ENCODE data around the gene CMKLR1. TPM values are rescaled to one million over a fixed set of nuclear protein-coding genes. Genes with fewer than 3 reads are reported as not detected.

Gene CMKLR1
- polyA plus RNA-seq, 1 of the 3 experiments (the other 2 are of a cell fraction): 0.15 TPM

DNA sequence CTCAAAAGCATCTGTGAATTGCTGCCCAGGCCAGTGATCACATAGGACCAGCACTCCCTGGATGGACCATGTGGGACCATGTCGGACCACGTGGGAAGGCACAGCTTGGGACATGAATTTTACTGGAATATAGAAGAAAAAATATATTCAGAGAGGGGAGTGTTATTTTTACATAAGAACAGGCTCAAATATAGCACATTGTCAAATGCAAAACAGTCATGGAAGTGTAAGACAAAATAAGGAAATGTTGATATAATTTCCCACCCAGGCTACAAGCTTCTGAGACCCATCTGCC, 68.3 kb downstream of the CMKLR1 start:
- Histone ChIP-seq H3K36me3 (replicated peaks in 1 of 2; ENCODE audit: control insufficient read depth in 1 of 2, insufficient read depth in 2 of 2, low read length in 1 of 2) (no peaks in the 10 kb centered on the region), H3K9me3 (no peaks in the 10 kb centered on the region), H3K79me2 (ENCODE audit: insufficient read depth) (no peaks in the 10 kb centered on the region), H4K20me1 (ENCODE audit: insufficient read depth) (no peaks in the 10 kb centered on the region), H2AFZ (ENCODE audit: low read depth) (no peak overlapping the region), H3K4me1 (ENCODE audit: control insufficient read depth in 1 of 2, insufficient read depth in 2 of 2, low read depth in 1 of 2, low read length in 1 of 2) (peaks cover 0 to 48% of the 10 kb centered on the region in 2 experiments; a peak in 3 of 4 replicates), H3K9me2 (no peaks in the 10 kb centered on the region), H3K4me3 (ENCODE audit: low read depth in 2 of 2, low read length in 1 of 2) (no peak overlapping the region), H3F3A (replicated peaks; ENCODE audit: insufficient read depth) (no peaks in the 10 kb centered on the region), H3K4me2 (no peak overlapping the region), H3K9ac (no peak overlapping the region), H3K27ac (ENCODE audit: low read depth in 2 of 2, low read length in 1 of 2) (peak overlapping the region in 1 of 2 experiments; percentile 94; a peak in 2 of 4 replicates), H3K27me3 (ENCODE audit: insufficient read depth) (no peaks in the 10 kb centered on the region)
- CTCF ChIA-PET: interaction anchor here (0.6 to 1.6 kb wide), 7 partner anchors 9 to 280 kb away, joined by 3 to 4 read pairs (median 3); no protein-coding TSS in a partner anchor
- no peak for DNase-seq
- TF ChIP-seq MXI1 (IDR thresholded peaks at IDR 0.05; ENCODE audit: low read depth, low read length): no peak
- no peak for TF ChIP-seq SMC3 (IDR thresholded peaks at IDR 0.05; ENCODE audit: low read depth, low read length)
- no peak for TF ChIP-seq TCF12 (IDR thresholded peaks at IDR 0.05)
- TF ChIP-seq FOXM1 (IDR thresholded peaks at IDR 0.05; ENCODE audit: low read depth): no peak
- no peak for TF ChIP-seq EZH2phosphoT487 (IDR thresholded peaks at IDR 0.05; ENCODE audit: borderline replicate concordance, low read depth)
- TF ChIP-seq TAF1 (IDR thresholded peaks at IDR 0.05; ENCODE audit: borderline replicate concordance, low read depth, low read length): no peak
- no peak for TF ChIP-seq CHD2 (IDR thresholded peaks at IDR 0.05; ENCODE audit: low read length, partially characterized antibody)
- TF ChIP-seq, protein P1, sequence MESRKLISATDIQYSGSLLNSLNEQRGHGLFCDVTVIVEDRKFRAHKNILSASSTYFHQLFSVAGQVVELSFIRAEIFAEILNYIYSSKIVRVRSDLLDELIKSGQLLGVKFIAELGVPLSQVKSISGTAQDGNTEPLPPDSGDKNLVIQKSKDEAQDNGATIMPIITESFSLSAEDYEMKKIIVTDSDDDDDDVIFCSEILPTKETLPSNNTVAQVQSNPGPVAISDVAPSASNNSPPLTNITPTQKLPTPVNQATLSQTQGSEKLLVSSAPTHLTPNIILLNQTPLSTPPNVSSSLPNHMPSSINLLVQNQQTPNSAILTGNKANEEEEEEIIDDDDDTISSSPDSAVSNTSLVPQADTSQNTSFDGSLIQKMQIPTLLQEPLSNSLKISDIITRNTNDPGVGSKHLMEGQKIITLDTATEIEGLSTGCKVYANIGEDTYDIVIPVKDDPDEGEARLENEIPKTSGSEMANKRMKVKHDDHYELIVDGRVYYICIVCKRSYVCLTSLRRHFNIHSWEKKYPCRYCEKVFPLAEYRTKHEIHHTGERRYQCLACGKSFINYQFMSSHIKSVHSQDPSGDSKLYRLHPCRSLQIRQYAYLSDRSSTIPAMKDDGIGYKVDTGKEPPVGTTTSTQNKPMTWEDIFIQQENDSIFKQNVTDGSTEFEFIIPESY (IDR thresholded peaks at IDR 0.05; ENCODE audit: borderline replicate concordance, low read depth): no peak
- TF ChIP-seq, protein P2, sequence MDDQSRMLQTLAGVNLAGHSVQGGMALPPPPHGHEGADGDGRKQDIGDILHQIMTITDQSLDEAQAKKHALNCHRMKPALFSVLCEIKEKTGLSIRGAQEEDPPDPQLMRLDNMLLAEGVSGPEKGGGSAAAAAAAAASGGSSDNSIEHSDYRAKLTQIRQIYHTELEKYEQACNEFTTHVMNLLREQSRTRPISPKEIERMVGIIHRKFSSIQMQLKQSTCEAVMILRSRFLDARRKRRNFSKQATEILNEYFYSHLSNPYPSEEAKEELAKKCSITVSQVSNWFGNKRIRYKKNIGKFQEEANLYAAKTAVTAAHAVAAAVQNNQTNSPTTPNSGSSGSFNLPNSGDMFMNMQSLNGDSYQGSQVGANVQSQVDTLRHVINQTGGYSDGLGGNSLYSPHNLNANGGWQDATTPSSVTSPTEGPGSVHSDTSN (IDR thresholded peaks at IDR 0.05): no peak
- TF ChIP-seq SIN3A (IDR thresholded peaks at IDR 0.05; ENCODE audit: borderline replicate concordance, low read depth, low read length): no peak
- POLR2A ChIA-PET: no interaction called here
- WGBS (ENCODE audit: low lambda C conversion rate): 7% methylated on average over 2 of the region's 2 CpGs

DNA sequence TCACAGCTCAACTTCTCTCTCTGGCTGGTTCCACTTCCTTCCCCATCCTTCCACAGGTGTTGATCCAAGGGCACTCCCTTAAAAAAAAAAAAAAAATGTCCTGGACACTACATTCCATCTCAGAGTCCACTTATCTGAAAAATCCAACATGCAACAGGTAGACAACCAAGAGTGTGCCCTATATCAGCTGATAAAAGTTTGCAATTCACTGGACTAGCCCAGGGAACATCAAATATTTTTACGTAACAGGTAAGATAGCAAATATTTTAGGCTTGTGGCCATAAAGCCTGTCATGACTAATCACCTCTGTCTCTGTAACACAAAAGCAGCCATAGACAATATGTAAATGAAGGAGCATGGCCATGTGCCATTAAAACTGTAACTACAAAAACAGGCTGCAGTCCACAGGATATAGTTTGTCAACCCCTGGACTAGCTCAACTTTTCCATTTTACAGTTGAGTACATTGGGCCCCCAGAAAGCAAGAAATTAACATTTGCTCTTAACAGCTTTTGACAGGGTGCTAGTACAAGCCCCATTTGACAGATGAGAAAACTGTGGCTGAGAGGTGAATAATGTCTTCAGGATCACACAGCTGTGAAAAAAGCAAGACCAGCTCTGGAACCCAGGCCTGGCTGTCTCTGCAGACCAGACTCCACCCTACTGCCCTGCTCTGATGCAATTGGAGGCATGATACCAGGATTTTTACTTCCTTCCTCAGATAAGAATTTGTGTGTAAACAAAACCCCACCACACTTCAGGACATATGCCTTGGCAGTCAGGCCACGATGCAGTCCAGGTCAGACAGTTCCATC, 68.9 kb downstream of the CMKLR1 start:
- H3K27ac ChIP-seq (ENCODE audit: low read depth in 2 of 2, low read length in 1 of 2): peak overlapping the region in 1 of 2 experiments; percentile 94; a peak in 2 of 4 replicates
- DNase-seq: no peak
- no peaks in the 10 kb centered on the region for H4K20me1 ChIP-seq (ENCODE audit: insufficient read depth)
- ChIA-PET POLR2A (no interaction called here), CTCF (interaction anchor here (0.7 to 1.6 kb wide), 7 partner anchors 10 to 187 kb away, joined by 3 to 4 read pairs (median 3); no protein-coding TSS in a partner anchor)
- peak in 1 of 2 experiments; percentile 32; a peak in 1 of 4 replicates for TF ChIP-seq EP300 (IDR thresholded peaks at IDR 0.05; ENCODE audit: borderline replicate concordance in 1 of 2, low read depth in 1 of 2, low read length in 1 of 2)
- TF ChIP-seq RCOR1 (IDR thresholded peaks at IDR 0.05; ENCODE audit: low read length): 0 out of 2 replicates have a peak, but pooled peaks have one; percentile 30
- no peak for TF ChIP-seq MEF2A (IDR thresholded peaks at IDR 0.05; ENCODE audit: borderline replicate concordance, low read depth)
- H3K4me3 ChIP-seq (ENCODE audit: low read depth in 2 of 2, low read length in 1 of 2): no peak overlapping the region
- no peaks in the 10 kb centered on the region for H3K79me2 ChIP-seq (ENCODE audit: insufficient read depth)
- 0 out of 2 replicates have a peak, but pooled peaks cover 3% of the 10 kb centered on the region for H3K9me2 ChIP-seq
- peaks cover 0 to 48% of the 10 kb centered on the region in 2 experiments; a peak in 3 of 4 replicates for H3K4me1 ChIP-seq (ENCODE audit: control insufficient read depth in 1 of 2, insufficient read depth in 2 of 2, low read depth in 1 of 2, low read length in 1 of 2)
- no peak overlapping the region for H3K9ac ChIP-seq
- H3K9me3 ChIP-seq: no peaks in the 10 kb centered on the region
- H2AFZ ChIP-seq (ENCODE audit: low read depth): no peak overlapping the region
- H3F3A ChIP-seq (replicated peaks; ENCODE audit: insufficient read depth): no peaks in the 10 kb centered on the region
- H3K27me3 ChIP-seq (ENCODE audit: insufficient read depth): no peaks in the 10 kb centered on the region
- no peaks in the 10 kb centered on the region for H3K36me3 ChIP-seq (replicated peaks in 1 of 2; ENCODE audit: control insufficient read depth in 1 of 2, insufficient read depth in 2 of 2, low read length in 1 of 2)
- 16% methylated on average over 2 of the region's 2 CpGs for WGBS (ENCODE audit: low lambda C conversion rate)
- H3K4me2 ChIP-seq: no peak overlapping the region

Data from SK-N-SH (cell line).